ENCODE data around the gene EVA1A.

Gene EVA1A

GRCh38 chr2:75528221-75528977, 32.3 kb downstream of the EVA1A start:
- no peak overlapping the region for H3K27ac ChIP-seq (ENCODE audit: extremely low read depth, low read depth, low read length)
- H3K36me3 ChIP-seq (ENCODE audit: control insufficient read depth in 2 of 2, insufficient read depth in 1 of 2, low read length in 2 of 2), result no peaks in the 10 kb centered on the region
- ChIA-PET POLR2A (no interaction called here), CTCF (interaction anchor here (2.1 kb wide), 1 partner anchor 80 kb away, joined by 7 read pairs; no protein-coding TSS in a partner anchor)
- no peak overlapping the region for H3K4me3 ChIP-seq (ENCODE audit: low read depth, low read length)
- no peaks in the 10 kb centered on the region for H3K4me1 ChIP-seq (ENCODE audit: control insufficient read depth, insufficient read depth, low read length)
- H3K9me3 ChIP-seq (ENCODE audit: control insufficient read depth, insufficient read depth, low read depth, low read length), result no peaks in the 10 kb centered on the region
- TF ChIP-seq HIC1 (tag by site-specific recombination; IDR thresholded peaks at IDR 0.05) (no peak), ZBTB20 (tag by site-specific recombination; IDR thresholded peaks at IDR 0.05) (peak; percentile 81), GLIS1 (tag by site-specific recombination; IDR thresholded peaks at IDR 0.05) (0 out of 2 replicates have a peak, but pooled peaks have one; percentile 19), GLI2 (tag by site-specific recombination; IDR thresholded peaks at IDR 0.05; ENCODE audit: borderline replicate concordance, low read depth) (no peak), ZNF791 (tag by site-specific recombination; IDR thresholded peaks at IDR 0.05) (no peak), ZNF18 (tag by site-specific recombination; IDR thresholded peaks at IDR 0.05) (no peak), GLI4 (tag by site-specific recombination; IDR thresholded peaks at IDR 0.05) (no peak), ZNF548 (tag by site-specific recombination; IDR thresholded peaks at IDR 0.05) (no peak), ELK4 (IDR thresholded peaks at IDR 0.05; ENCODE audit: borderline replicate concordance, low read depth, low read length) (no peak), KLF10 (tag by site-specific recombination; IDR thresholded peaks at IDR 0.05) (no peak), KLF7 (tag by site-specific recombination; IDR thresholded peaks at IDR 0.05; ENCODE audit: borderline replicate concordance) (no peak), ZNF510 (tag by site-specific recombination; IDR thresholded peaks at IDR 0.05; ENCODE audit: insufficient replicate concordance) (no peak), ZNF140 (tag by site-specific recombination; IDR thresholded peaks at IDR 0.05) (no peak), ZIC2 (tag by site-specific recombination; IDR thresholded peaks at IDR 0.05) (peak; percentile 78), ZNF585B (tag by site-specific recombination; IDR thresholded peaks at IDR 0.05) (no peak), ZFP37 (tag by site-specific recombination; IDR thresholded peaks at IDR 0.05) (no peak), ZNF792 (tag by site-specific recombination; IDR thresholded peaks at IDR 0.05) (no peak), ZNF776 (tag by site-specific recombination; IDR thresholded peaks at IDR 0.05; ENCODE audit: borderline replicate concordance) (no peak), ZNF132 (tag by site-specific recombination; IDR thresholded peaks at IDR 0.05; ENCODE audit: borderline replicate concordance) (no peak), ZSCAN5A (tag by site-specific recombination; IDR thresholded peaks at IDR 0.05) (no peak), BCL11A (tag by site-specific recombination; IDR thresholded peaks at IDR 0.05; ENCODE audit: low read depth) (no peak), ZNF169 (tag by site-specific recombination; IDR thresholded peaks at IDR 0.05) (no peak), ZNF404 (tag by site-specific recombination; IDR thresholded peaks at IDR 0.05) (no peak), ZNF530 (tag by site-specific recombination; IDR thresholded peaks at IDR 0.05; ENCODE audit: low read depth) (no peak), ZSCAN4 (tag by site-specific recombination; IDR thresholded peaks at IDR 0.05) (no peak)
